Measurements from ENCODE around the gene RFTN1.

Gene RFTN1

GRCh38 chr3:16375891-16376290, 137.6 kb downstream of the RFTN1 start:
- DNase-seq (ENCODE audit: low spot score) = no peak

GRCh38 chr3:16374935-16375245, 138.6 kb downstream of the RFTN1 start:
- DNase-seq (ENCODE audit: low spot score) = no peak

- DNase-seq (ENCODE audit: low spot score) = no peak
Measured at GRCh38 chr3:16374047-16374934, 139.2 kb downstream of the RFTN1 start.

GRCh38 chr3:16373341-16373946, 140.1 kb downstream of the RFTN1 start:
- no peak for DNase-seq (ENCODE audit: low spot score)

GRCh38 chr3:16372362-16373292, 140.9 kb downstream of the RFTN1 start:
- DNase-seq (ENCODE audit: low spot score) = no peak

GRCh38 chr3:16370872-16371740, 142.4 kb downstream of the RFTN1 start:
- no peak for DNase-seq (ENCODE audit: low spot score)

- DNase-seq (ENCODE audit: low spot score) = no peak
Measured at GRCh38 chr3:16370503-16370871, 143.0 kb downstream of the RFTN1 start.

GRCh38 chr3:16369885-16370284, 143.6 kb downstream of the RFTN1 start:
- DNase-seq (ENCODE audit: low spot score) = no peak

GRCh38 chr3:16369276-16369675, 144.2 kb downstream of the RFTN1 start:
- peak; percentile 9 for DNase-seq (ENCODE audit: low spot score)

GRCh38 chr3:16366581-16366980, 146.9 kb downstream of the RFTN1 start:
- no peak for DNase-seq (ENCODE audit: low spot score)

- DNase-seq (ENCODE audit: low spot score) = no peak
Measured at GRCh38 chr3:16365491-16366128, 147.9 kb downstream of the RFTN1 start.

- no peak for DNase-seq (ENCODE audit: low spot score)
Measured at GRCh38 chr3:16364963-16365362, 148.5 kb downstream of the RFTN1 start.

- no peak for DNase-seq (ENCODE audit: low spot score)
Measured at GRCh38 chr3:16364323-16364722, 149.2 kb downstream of the RFTN1 start.

GRCh38 chr3:16363636-16364035, 149.9 kb downstream of the RFTN1 start:
- no peak for DNase-seq (ENCODE audit: low spot score)

GRCh38 chr3:16362770-16363169, 150.7 kb downstream of the RFTN1 start:
- DNase-seq (ENCODE audit: low spot score) = no peak

- no peak for DNase-seq (ENCODE audit: low spot score)
Measured at GRCh38 chr3:16361087-16361486, 152.4 kb downstream of the RFTN1 start.

GRCh38 chr3:16359331-16359730, 154.2 kb downstream of the RFTN1 start:
- no peak for DNase-seq (ENCODE audit: low spot score)

- DNase-seq (ENCODE audit: low spot score) = no peak
Measured at GRCh38 chr3:16358336-16358735, 155.2 kb downstream of the RFTN1 start.

- DNase-seq (ENCODE audit: low spot score) = no peak
Measured at GRCh38 chr3:16357186-16358121, 156.0 kb downstream of the RFTN1 start.

GRCh38 chr3:16355828-16356227, 157.7 kb downstream of the RFTN1 start:
- no peak for DNase-seq (ENCODE audit: low spot score)
